ENCODE data around the gene SKOR2. TPM values are rescaled to one million over a fixed set of nuclear protein-coding genes. Genes with fewer than 3 reads are reported as not detected.

The SKOR2 gene
- total and polyA plus RNA-seq, 2 of the 13 experiments (the other 11 are each of a cell fraction or from before 2014, with no cell fraction given), result not detected

DNA sequence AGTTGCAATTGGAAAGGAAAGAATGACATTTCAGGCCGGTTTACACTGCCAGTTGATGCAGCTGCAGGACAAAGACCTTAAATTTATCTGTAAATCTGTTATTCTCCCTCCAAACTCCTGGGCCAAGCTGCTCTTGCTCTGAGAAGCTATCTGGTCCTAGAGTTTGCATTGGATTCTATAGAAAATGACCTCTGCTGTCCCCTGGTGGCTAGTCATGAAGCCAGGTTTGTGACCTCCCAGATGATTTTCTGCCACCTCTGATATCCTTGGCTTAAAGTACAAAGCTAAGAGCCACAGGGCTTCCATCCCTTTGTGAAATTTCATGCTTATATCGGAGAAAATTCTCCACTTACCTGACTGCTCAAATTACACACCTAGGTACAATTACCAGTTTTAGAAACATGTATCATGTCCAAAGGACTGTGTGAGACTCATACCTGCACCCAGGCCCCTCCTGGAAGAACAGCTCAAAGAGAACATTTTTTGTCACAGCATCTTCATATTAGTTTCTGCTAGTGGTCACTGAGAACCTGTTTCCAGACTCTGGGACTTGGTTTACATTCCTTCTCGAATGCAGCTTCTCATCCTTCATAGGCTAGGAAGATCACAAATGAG lies 46.4 kb downstream of the SKOR2 start:
- WGBS (ENCODE audit: low lambda C conversion rate), result 1% methylated on average over 3 of the region's 3 CpGs
- H3K27me3 ChIP-seq (ENCODE audit: control insufficient read depth in 1 of 2, insufficient read depth in 2 of 2, low read length in 2 of 2), result peaks cover 0 to 3% of the 10 kb centered on the region in 2 experiments; a peak in 1 of 5 replicates
- no peaks in the 10 kb centered on the region for H3K36me3 ChIP-seq (replicated peaks in 1 of 2; ENCODE audit: control insufficient read depth in 1 of 2, insufficient read depth in 2 of 2, low read length in 2 of 2)
- H4K20me1 ChIP-seq (ENCODE audit: insufficient read depth, low read length), result no peaks in the 10 kb centered on the region
- no peaks in the 10 kb centered on the region for H3K79me2 ChIP-seq (ENCODE audit: insufficient read depth, low read length)
- in situ Hi-C loops (cut with HindIII; ENCODE audit: extremely low pct_ligation_motif_present, low pct_unique_long_range_greater_than_20kb), result loop anchor here (5.0 kb wide), 1 partner anchor 103 kb away; no protein-coding TSS in a partner anchor
- peak; percentile 59 for FAIRE-seq
- CTCF ChIA-PET (ENCODE audit: low intra/inter-chr PET ratio, low total read pairs), result interaction anchor here (1.0 to 3.1 kb wide), 4 partner anchors 104 to 545 kb away, joined by 3 to 50 read pairs (median 8); no protein-coding TSS in a partner anchor
- H3K27ac ChIP-seq (ENCODE audit: extremely low read length, insufficient read depth, low read length), result no peak overlapping the region
- DNase-seq (ENCODE audit: low spot score), result peak; percentile 40
- H3K9ac ChIP-seq (ENCODE audit: insufficient read depth, low read depth, low read length), result no peak overlapping the region
- BruUV-seq (replicated peaks), result no TSS peak
- POLR2A ChIA-PET, result interaction anchor here (1.8 kb wide), 1 partner anchor 55 kb away, joined by 5 read pairs; the partner anchor contains the start of gene HDHD2
- peak; percentile 82 for ATAC-seq
- no peaks in the 10 kb centered on the region for H3K9me3 ChIP-seq (ENCODE audit: low read length)
- peak; percentile 75 for TF ChIP-seq STAG1 (CRISPR knock-in tag; IDR thresholded peaks at IDR 0.05)
- TF ChIP-seq, protein P1, sequence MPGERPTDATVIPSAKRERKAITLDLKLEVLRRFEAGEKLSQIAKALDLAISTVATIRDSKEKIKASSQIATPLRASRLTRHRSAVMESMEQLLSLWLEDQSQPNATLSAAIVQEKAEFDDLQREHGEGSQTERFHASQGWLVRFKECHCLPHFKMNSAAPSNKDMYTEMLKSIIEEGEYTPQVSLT (CRISPR knock-in tag; IDR thresholded peaks at IDR 0.05; ENCODE audit: borderline replicate concordance, low read depth), result no peak
- no peak for TF ChIP-seq ZSCAN31 (CRISPR knock-in tag; IDR thresholded peaks at IDR 0.05; ENCODE audit: low read depth)
- no peak for TF ChIP-seq RCOR2 (CRISPR knock-in tag; IDR thresholded peaks at IDR 0.05)
- TF ChIP-seq ZNF282 (IDR thresholded peaks at IDR 0.05; ENCODE audit: partially characterized antibody), result no peak
- TF ChIP-seq CTCF (CRISPR knock-in tag; IDR thresholded peaks at IDR 0.05), result peak; percentile 79
- peak; percentile 97 for TF ChIP-seq SMC3 (IDR thresholded peaks at IDR 0.05; ENCODE audit: low read length)
- no peak for TF ChIP-seq ZBTB7A (CRISPR knock-in tag; IDR thresholded peaks at IDR 0.05)
- no peak for TF ChIP-seq HNRNPH1 (optimal IDR thresholded peaks at IDR 0.05; ENCODE audit: low read depth, low read length)
- TF ChIP-seq RAD21 (CRISPR knock-in tag; IDR thresholded peaks at IDR 0.05), result peak; percentile 59; the same call in 1 of the 2 replicates
- TF ChIP-seq SRF (IDR thresholded peaks at IDR 0.05; ENCODE audit: low read depth, low read length), result no peak
- no peak for TF ChIP-seq FOXM1 (CRISPR knock-in tag; IDR thresholded peaks at IDR 0.05)
- intact Hi-C loops (cut with micrococcal nuclease; ENCODE audit: unreplicated experiment), result loop anchor here (1.0 kb wide), 2 partner anchors 105 to 155 kb away; no protein-coding TSS in a partner anchor
- no peak overlapping the region for H3K4me3 ChIP-seq (replicated peaks in 1 of 3; ENCODE audit: insufficient read depth in 1 of 3, low read depth in 2 of 3, low read length in 3 of 3)
- no peak overlapping the region for H3K4me2 ChIP-seq (ENCODE audit: low read depth, low read length)
- no peaks in the 10 kb centered on the region for H3K4me1 ChIP-seq (ENCODE audit: insufficient read depth, low read length)
- no peak overlapping the region for H2AFZ ChIP-seq (ENCODE audit: low read length)

Data from HepG2 (cell line).